ENCODE measurements around the gene RNU1-2.
"Not testable (repeated sequence)": the region's sequence is repeated elsewhere in the genome, so short reads cannot be mapped to it uniquely, and the experiment has no call there.

Gene RNU1-2

GRCh38 chr1:16895598-16896315, at the start of gene RNU1-2:
RNU1-2 (plus strand) TSS chr1:16895980.
- DNase-seq: peak; percentile 99

GRCh38 chr1:16856201-16856600, 39.6 kb upstream of the RNU1-2 start:
- not testable (repeated sequence) for DNase-seq

GRCh38 chr1:16859167-16860041, 36.4 kb upstream of the RNU1-2 start:
- DNase-seq: not testable (repeated sequence)

- DNase-seq: peak; percentile 64
These were observed 35.7 kb upstream of the RNU1-2 start for GRCh38 chr1:16860048-16860447.

GRCh38 chr1:16861832-16862245, 33.9 kb upstream of the RNU1-2 start:
- peak; percentile 77 for DNase-seq

- not testable (repeated sequence) for DNase-seq
These were observed 33.4 kb upstream of the RNU1-2 start for GRCh38 chr1:16862415-16862814.

GRCh38 chr1:16863024-16863423, 32.8 kb upstream of the RNU1-2 start:
- DNase-seq: not testable (repeated sequence)

- peak; percentile 69 for DNase-seq
These were observed 28.7 kb upstream of the RNU1-2 start for GRCh38 chr1:16866926-16867707.

- not testable (repeated sequence) for DNase-seq
These were observed 27.0 kb upstream of the RNU1-2 start for GRCh38 chr1:16868787-16869186.

- peak; percentile 76 for DNase-seq
These were observed 25.8 kb upstream of the RNU1-2 start for GRCh38 chr1:16869996-16870395.

GRCh38 chr1:16871171-16871570, 24.6 kb upstream of the RNU1-2 start:
- DNase-seq: not testable (repeated sequence)

GRCh38 chr1:16872152-16873075, 23.4 kb upstream of the RNU1-2 start:
- not testable (repeated sequence) for DNase-seq

- not testable (repeated sequence) for DNase-seq
These were observed 22.5 kb upstream of the RNU1-2 start for GRCh38 chr1:16873076-16873879.

- not testable (repeated sequence) for DNase-seq
These were observed 20.6 kb upstream of the RNU1-2 start for GRCh38 chr1:16874968-16875765.

- not testable (repeated sequence) for DNase-seq
These were observed 14.0 kb upstream of the RNU1-2 start for GRCh38 chr1:16881742-16882141.

GRCh38 chr1:16882986-16883385, 12.8 kb upstream of the RNU1-2 start:
- no peak for DNase-seq

GRCh38 chr1:16884487-16884886, 11.3 kb upstream of the RNU1-2 start:
- DNase-seq: not testable (repeated sequence)

- no peak for DNase-seq
These were observed 8.7 kb upstream of the RNU1-2 start for GRCh38 chr1:16886860-16887605.

Data from OCI-M1 (cell line).